SH-SY5Y (cell line): ENCODE results near the gene EBF3.

Experiments
- GATA2 ChIP-seq: IDR thresholded peaks from 2 replicates; pipeline ENCODE4 v1.6.1; 2011; ENCODE audit warnings: mild to moderate bottlenecking, low read depth, low read length
- GATA3 ChIP-seq: IDR thresholded peaks from 2 replicates; pipeline ENCODE4 v1.6.1; 2011; ENCODE audit warnings: low read depth, mild to moderate bottlenecking, low read length, moderate library complexity

GRCh38 chr10:129879655-129880054 is 84.4 kb downstream of the EBF3 start:
- no peak for TF ChIP-seq GATA2
- no peak for TF ChIP-seq GATA3
